Lung (tissue), 12 donors: ENCODE data around the gene MPC1. TPM values are rescaled to one million over a fixed set of nuclear protein-coding genes. Genes with fewer than 3 reads are reported as not detected.
A peak's percentile ranks its signal among the peaks of the same experiment; 100 is the strongest.

Experiments used
- ATAC-seq: fragments of 200-7000 bp; cut with Tn5 transposase; one replicate; pipeline ENCODE4 v1.9.1; 2020; ENCODE audit warnings: moderate number of reproducible peaks; ENCODE audit not compliant: insufficient read depth, low FRiP score
- DNase-seq, 3 donors: peaks; one replicate each; pipeline ENCODE4 v3.0.0-alpha.2; 2013 to 2017
- H3K27ac ChIP-seq, 2 donors: one replicate each; pipeline ENCODE4 v1.5.1; 2013; ENCODE audit warnings: mild to moderate bottlenecking in 2 of 2, moderate library complexity in 2 of 2, control low read depth in 1 of 2, inconsistent platforms in 1 of 2, low read depth in 1 of 2, low read length in 1 of 2
- H3K27me3 ChIP-seq, 3 donors: one replicate each; pipeline ENCODE4 v1.5.1; 2013; ENCODE audit warnings: low read length in 2 of 3; ENCODE audit not compliant: control insufficient read depth in 3 of 3, insufficient read depth in 3 of 3
- H3K36me3 ChIP-seq, 4 donors: one replicate each; pipeline ENCODE4 v1.5.1; 2013; ENCODE audit warnings: low read length in 4 of 4, mild to moderate bottlenecking in 1 of 4, moderate library complexity in 1 of 4; ENCODE audit not compliant: control insufficient read depth in 4 of 4, insufficient read depth in 4 of 4
- H3K4me1 ChIP-seq, 5 donors: one replicate each; pipeline ENCODE4 v1.5.1; 2013; ENCODE audit warnings: low read length in 5 of 5, mild to moderate bottlenecking in 2 of 5, moderate library complexity in 1 of 5; ENCODE audit not compliant: control insufficient read depth in 5 of 5, insufficient read depth in 5 of 5
- H3K4me3 ChIP-seq: one replicate; pipeline ENCODE4 v1.5.1; 2013; ENCODE audit warnings: mild to moderate bottlenecking, control low read depth, moderate library complexity
- H3K9ac ChIP-seq, 2 donors: one replicate each; pipeline ENCODE4 v1.5.1; 2013; ENCODE audit warnings: low read length in 2 of 2, control low read depth in 1 of 2; ENCODE audit not compliant: insufficient read depth in 1 of 2
- H3K9me3 ChIP-seq, 4 donors: one replicate each; pipeline ENCODE4 v1.5.1; 2013; ENCODE audit warnings: low read length in 3 of 4, mild to moderate bottlenecking in 1 of 4, moderate library complexity in 1 of 4; ENCODE audit not compliant: control insufficient read depth in 4 of 4, insufficient read depth in 3 of 4
- CTCF ChIP-seq: IDR thresholded peaks from 2 replicates; pipeline ENCODE4 v1.5.1; 2012; ENCODE audit warnings: mild to moderate bottlenecking; ENCODE audit errors: control extremely low read depth, extremely low read depth
- WGBS, 2 donors: extraction: QIAGEN DNeasy Blood & Tissue Kit; methylation state at CpG; one replicate each; pipeline ENCODE4 v1.1.7; 2013; 5-methylcytosine and 5-hydroxymethylcytosine counted together
- polyA plus RNA-seq, 2 donors: library from polyadenylated mRNA; stranded (reverse); fragments of 200-250 nt; gene quantifications; one replicate each; pipeline ENCODE4 v1.2.1, GENCODE V29; 2013
- total RNA-seq, 2 donors: library from RNA; depleted of rRNA in 1 of 2; stranded (reverse); fragments of >200 nt in 1 of 2; gene quantifications; one replicate each; pipeline ENCODE4 v1.2.1, GENCODE V29; 2014 to 2021
- donor health status: control.
- donor health status: control.
- donor health status: Bipolar disorder and iron deficiency.
- donor health status: healthy.
- donor health status: DM: yes; HTN: yes; CAD: no.

MPC1 gene
- total and polyA plus RNA-seq, 4 donors: 30.1 to 103 (median 56.6) TPM

GRCh38 chr6:166408936-166409755 is 26.4 kb upstream of the MPC1 start:
- H3K27ac ChIP-seq: no peak overlapping the region
- peaks cover 0 to 31% (median 4%) of the 10 kb centered on the region in 4 donors for H3K36me3 ChIP-seq
- H3K9ac ChIP-seq: no peak overlapping the region
- H3K27me3 ChIP-seq: no peaks in the 10 kb centered on the region
- H3K9me3 ChIP-seq: no peaks in the 10 kb centered on the region
- ATAC-seq (no peak), DNase-seq (peak in 2 of 3 donors; percentile 42 to 69)
- H3K4me1 ChIP-seq: peaks cover 0 to 4% (median 3%) of the 10 kb centered on the region in 5 donors
- no peak for TF ChIP-seq CTCF
- no peak overlapping the region for H3K4me3 ChIP-seq
- WGBS, 2 donors: 65 to 79% methylated on average over 22 of the region's 22 CpGs

- H3K27ac ChIP-seq: no peak overlapping the region
- no peak for TF ChIP-seq CTCF
- DNase-seq (no peak), ATAC-seq (no peak)
- no peaks in the 10 kb centered on the region for H3K27me3 ChIP-seq
- no peak overlapping the region for H3K4me3 ChIP-seq
- H3K9me3 ChIP-seq: no peaks in the 10 kb centered on the region
- 82 to 89% methylated on average over 12 of the region's 12 CpGs for WGBS, 2 donors
- H3K4me1 ChIP-seq: peaks cover 0 to 4% (median 3%) of the 10 kb centered on the region in 5 donors
- H3K9ac ChIP-seq: no peak overlapping the region
- H3K36me3 ChIP-seq: peaks cover 0 to 5% (median 0%) of the 10 kb centered on the region in 4 donors
Measured at GRCh38 chr6:166406197-166406596, 23.5 kb upstream of the MPC1 start.

- no peak for ATAC-seq
- Histone ChIP-seq H3K27me3 (no peaks in the 10 kb centered on the region), H3K9me3 (no peaks in the 10 kb centered on the region), H3K4me3 (no peak overlapping the region), H3K9ac (no peak overlapping the region), H3K4me1 (peaks cover 0 to 4% (median 3%) of the 10 kb centered on the region in 5 donors), H3K36me3 (peaks cover 0 to 2% (median 0%) of the 10 kb centered on the region in 4 donors), H3K27ac (no peak overlapping the region)
- 70 to 88% methylated on average over 7 of the region's 7 CpGs for WGBS, 2 donors
- DNase-seq: no peak
- no peak for TF ChIP-seq CTCF
Measured at GRCh38 chr6:166405386-166405785, 22.6 kb upstream of the MPC1 start.
